Ectodermal cell (in vitro differentiated cells): ENCODE measurements around the gene CPLX1.

Experiments used
- H3K27ac ChIP-seq: 2 replicates; pipeline ENCODE4 v1.7.0; 2013; ENCODE audit warnings: mild to moderate bottlenecking, low read depth, low read length; ENCODE audit not compliant: insufficient read depth, poor library complexity, severe bottlenecking
- H3K27me3 ChIP-seq: 2 replicates; pipeline ENCODE4 v1.7.0; 2013; ENCODE audit warnings: mild to moderate bottlenecking, low read length; ENCODE audit not compliant: insufficient read depth, control insufficient read depth, poor library complexity, severe bottlenecking
- H3K36me3 ChIP-seq: one replicate; pipeline ENCODE4 v1.7.0; 2013; ENCODE audit warnings: low read length; ENCODE audit not compliant: control insufficient read depth, insufficient read depth
- H3K4me1 ChIP-seq: one replicate; pipeline ENCODE4 v1.7.0; 2013; ENCODE audit warnings: low read length; ENCODE audit not compliant: control insufficient read depth, insufficient read depth
- H3K4me3 ChIP-seq: 2 replicates; pipeline ENCODE4 v1.7.0; 2013; ENCODE audit warnings: low read depth, low read length, control low read depth; ENCODE audit not compliant: insufficient read depth
- H3K9me3 ChIP-seq: 2 replicates; pipeline ENCODE4 v1.7.0; 2013; ENCODE audit warnings: mild to moderate bottlenecking, low read length, moderate library complexity; ENCODE audit not compliant: control insufficient read depth
- WGBS, 2 experiments: methylation state at CpG; one replicate each; pipeline ENCODE4 v1.1.7; 2013; ENCODE audit warnings: missing lambda C conversion rate in 2 of 2; 5-methylcytosine and 5-hydroxymethylcytosine counted together

The CPLX1 gene

GRCh38 chr4:768076-768475 is 57.9 kb downstream of the CPLX1 start:
- H3K9me3 ChIP-seq, result no peaks in the 10 kb centered on the region
- WGBS, 2 experiments, result 94 to 96% methylated on average over 15 of the region's 15 CpGs
- H3K4me3 ChIP-seq, result no peak overlapping the region
- peaks cover 42% of the 10 kb centered on the region for H3K36me3 ChIP-seq
- H3K27ac ChIP-seq, result no peak overlapping the region
- no peaks in the 10 kb centered on the region for H3K4me1 ChIP-seq
- no peaks in the 10 kb centered on the region for H3K27me3 ChIP-seq

GRCh38 chr4:766559-767283 is 59.2 kb downstream of the CPLX1 start:
- WGBS, 2 experiments, result 83% methylated on average over 21 of the region's 21 CpGs
- Histone ChIP-seq H3K4me3 (no peak overlapping the region), H3K27me3 (no peaks in the 10 kb centered on the region), H3K27ac (no peak overlapping the region), H3K9me3 (no peaks in the 10 kb centered on the region), H3K4me1 (no peaks in the 10 kb centered on the region), H3K36me3 (peaks cover 43% of the 10 kb centered on the region)

- H3K27ac ChIP-seq, result no peak overlapping the region
- peaks cover 45% of the 10 kb centered on the region for H3K36me3 ChIP-seq
- no peak overlapping the region for H3K4me3 ChIP-seq
- 92 to 93% methylated on average over 7 of the region's 7 CpGs for WGBS, 2 experiments
- no peaks in the 10 kb centered on the region for H3K4me1 ChIP-seq
- no peaks in the 10 kb centered on the region for H3K9me3 ChIP-seq
- H3K27me3 ChIP-seq, result no peaks in the 10 kb centered on the region
Observed at GRCh38 chr4:766152-766515, 59.8 kb downstream of the CPLX1 start.

- Histone ChIP-seq H3K4me1 (no peaks in the 10 kb centered on the region), H3K4me3 (no peak overlapping the region), H3K27ac (no peak overlapping the region), H3K9me3 (no peaks in the 10 kb centered on the region), H3K36me3 (peaks cover 50% of the 10 kb centered on the region), H3K27me3 (no peaks in the 10 kb centered on the region)
- WGBS, 2 experiments, result 95 to 96% methylated on average over 16 of the region's 16 CpGs
Observed at GRCh38 chr4:764405-765169, 61.3 kb downstream of the CPLX1 start.

- H3K27me3 ChIP-seq, result no peaks in the 10 kb centered on the region
- WGBS, 2 experiments, result 93 to 94% methylated on average over 11 of the region's 11 CpGs
Observed at GRCh38 chr4:763922-764321, 62.0 kb downstream of the CPLX1 start.

GRCh38 chr4:763191-763810 is 62.6 kb downstream of the CPLX1 start:
- Histone ChIP-seq H3K4me3 (no peak overlapping the region), H3K4me1 (no peaks in the 10 kb centered on the region), H3K27ac (no peak overlapping the region), H3K27me3 (no peaks in the 10 kb centered on the region), H3K36me3 (peaks cover 49% of the 10 kb centered on the region), H3K9me3 (no peaks in the 10 kb centered on the region)
- whole genome bisulfite sequencing, 2 experiments, result 92 to 94% methylated on average over 23 of the region's 23 CpGs

More at GRCh38 chr4:763922-764321, 62.0 kb downstream of the CPLX1 start:
- Histone ChIP-seq H3K36me3 (peaks cover 50% of the 10 kb centered on the region), H3K4me1 (no peaks in the 10 kb centered on the region), H3K4me3 (no peak overlapping the region), H3K27ac (no peak overlapping the region), H3K9me3 (no peaks in the 10 kb centered on the region)

GRCh38 chr4:762211-763190 is 63.4 kb downstream of the CPLX1 start:
- WGBS, 2 experiments, result 96% methylated on average over 24 of the region's 24 CpGs
- no peak overlapping the region for H3K4me3 ChIP-seq
- H3K4me1 ChIP-seq, result no peaks in the 10 kb centered on the region
- no peaks in the 10 kb centered on the region for H3K27me3 ChIP-seq
- H3K36me3 ChIP-seq, result peaks cover 46% of the 10 kb centered on the region
- H3K27ac ChIP-seq, result no peak overlapping the region
- no peaks in the 10 kb centered on the region for H3K9me3 ChIP-seq

GRCh38 chr4:761739-762138 is 64.2 kb downstream of the CPLX1 start:
- Histone ChIP-seq H3K27me3 (no peaks in the 10 kb centered on the region), H3K36me3 (peaks cover 52% of the 10 kb centered on the region), H3K9me3 (no peaks in the 10 kb centered on the region), H3K4me1 (no peaks in the 10 kb centered on the region), H3K4me3 (no peak overlapping the region), H3K27ac (no peak overlapping the region)
- 96 to 97% methylated on average over 14 of the region's 14 CpGs for WGBS, 2 experiments

GRCh38 chr4:761086-761485 is 64.8 kb downstream of the CPLX1 start:
- WGBS, 2 experiments, result 96% methylated on average over 14 of the region's 14 CpGs
- no peak overlapping the region for H3K27ac ChIP-seq
- no peaks in the 10 kb centered on the region for H3K9me3 ChIP-seq
- H3K4me3 ChIP-seq, result no peak overlapping the region
- H3K36me3 ChIP-seq, result peaks cover 50% of the 10 kb centered on the region
- no peaks in the 10 kb centered on the region for H3K4me1 ChIP-seq
- H3K27me3 ChIP-seq, result no peaks in the 10 kb centered on the region
